Heart left ventricle (tissue), 13 donors: Measurements from ENCODE around the gene YPEL2.

Source experiments
- CTCF ChIP-seq, 12 donors: fragments of 200-600 bp; sonication (generic) in 4 of 12; IDR thresholded peaks; one replicate each; pipeline versions ENCODE4 v1.5.0 to v1.8.0; 2018 to 2022; ENCODE audit warnings: antibody characterized with exemption in 12 of 12, mild to moderate bottlenecking in 5 of 12
- POLR2A ChIP-seq, 2 donors: fragments of 450-650 bp; IDR thresholded peaks; one replicate each; pipeline ENCODE4 v1.6.1; 2017; ENCODE audit warnings: antibody characterized with exemption in 2 of 2, mild to moderate bottlenecking in 2 of 2, moderate library complexity in 2 of 2
- donor health status: ischemic (EF 13 %, LVEDD 7.1; RV severe dilation, severe dysfunction).
- donor health status: DM: no; HTN: yes; CAD: no.
- donor health status: DM: no; HTN: no; CAD: no.
- donor health status: ischemic (EF 25% LVEDD 6.9; RV normal size, moderate dysfunction).
- donor health status: ischemic (EF 25% LVEDD 5.7; RV mildly dilated, moderate dysfunction).
- donor health status: ischemic (EF 35%, LVEDD 5.7; RV mildly dilated, moderate dysfunction).
- donor health status: nonischemic (EF 11% LVEDD 7.7; RV severe dilation, severe dysfunction).
- donor health status: DM: yes; HTN: yes; CAD: no.
- donor health status: PGD.
- donor health status: ischemic (EF 29% LVEDD 5.4; RV normal size, mild dysfunction).
- donor health status: nonischemic (EF 23%, LVEDD 6.1; RV moderate dilation, normal function).

- TF ChIP-seq CTCF (IDR thresholded peaks at IDR 0.05): no peak
- no peak for TF ChIP-seq POLR2A (IDR thresholded peaks at IDR 0.05)
Observed at GRCh38 chr17:59424331-59424730, 92.9 kb downstream of the YPEL2 start.
